Caco-2 (cell line): Measurements from ENCODE around the gene IL6. TPM values are rescaled to one million over a fixed set of nuclear protein-coding genes. Genes with fewer than 3 reads are reported as not detected.
"Not testable (repeated sequence)": the region's sequence is repeated elsewhere in the genome, so short reads cannot be mapped to it uniquely, and the experiment has no call there.

Experiments used
- BruUV-seq: library from RNA; stranded (reverse); fragments of 400-500 nt; replicated peaks from 2 replicates; lab custom pipeline; 2021; lab: Mats Ljungman, UMichigan
- CTCF ChIA-PET: fragments of 300-600 bp; sonication (Branson Sonifier 250); formaldehyde crosslinking; loops from one replicate; lab custom pipeline; 2022; ENCODE audit warnings: antibody characterized with exemption; lab: Charles Lee
- POLR2A ChIA-PET: fragments of 300-600 bp; sonication (Branson Sonifier 250); formaldehyde crosslinking; loops from one replicate; lab custom pipeline; 2022; ENCODE audit warnings: antibody characterized with exemption; lab: Charles Lee
- DNase-seq, 2 experiments: peaks; one replicate each; pipeline versions ENCODE4 v3.0.0 to v3.0.0-alpha.2; 2020 to 2022
- H3K27me3 ChIP-seq: replicated peaks from 2 replicates; pipeline ENCODE4 v1.6.0; 2011; ENCODE audit warnings: low read length; ENCODE audit not compliant: control insufficient read depth, insufficient read depth
- H3K36me3 ChIP-seq: 2 replicates; pipeline ENCODE4 v1.5.1; 2011; ENCODE audit warnings: low read length; ENCODE audit not compliant: control insufficient read depth, insufficient read depth
- H3K4me1 ChIP-seq: fragments of 250-450 bp; sonication (Bioruptor Pico); 2 replicates; pipeline ENCODE4 v1.5.1; 2020; ENCODE audit warnings: mild to moderate bottlenecking
- H3K4me3 ChIP-seq: 2 replicates; pipeline ENCODE4 v1.5.1; 2011; ENCODE audit warnings: low read depth, mild to moderate bottlenecking, control low read depth, low read length
- H3K9me3 ChIP-seq: fragments of 250-450 bp; sonication (Bioruptor Pico); 2 replicates; pipeline ENCODE4 v1.5.1; 2020; ENCODE audit warnings: mild to moderate bottlenecking, moderate library complexity
- H3K27ac Mint-ChIP-seq: one replicate; pipeline ENCODE4 v1.8.0; 2022; ENCODE audit warnings: mixed read lengths; ENCODE audit not compliant: unreplicated experiment
- H3K27me3 Mint-ChIP-seq: one replicate; pipeline ENCODE4 v1.8.0; 2022; ENCODE audit warnings: mixed read lengths; ENCODE audit not compliant: insufficient read depth, unreplicated experiment
- H3K36me3 Mint-ChIP-seq: one replicate; pipeline ENCODE4 v1.8.0; 2022; ENCODE audit warnings: mild to moderate bottlenecking, mixed read lengths; ENCODE audit not compliant: insufficient read depth, unreplicated experiment
- H3K4me1 Mint-ChIP-seq: one replicate; pipeline ENCODE4 v1.8.0; 2022; ENCODE audit warnings: low read depth, mixed read lengths; ENCODE audit not compliant: unreplicated experiment
- H3K4me3 Mint-ChIP-seq: one replicate; pipeline ENCODE4 v1.8.0; 2022; ENCODE audit warnings: mild to moderate bottlenecking, moderate library complexity, mixed read lengths; ENCODE audit not compliant: unreplicated experiment
- H3K9me3 Mint-ChIP-seq: one replicate; pipeline ENCODE4 v1.8.0; 2022; ENCODE audit warnings: mixed read lengths; ENCODE audit not compliant: unreplicated experiment
- CTCF ChIP-seq, 2 experiments: fragments of 200-600 bp in 1 of 2; IDR thresholded peaks; 1 replicate in 1 of 2; 2 replicates in 1 of 2; pipeline versions ENCODE4 v1.5.1 to v1.8.0; 2011 to 2022; ENCODE audit warnings: antibody characterized with exemption in 1 of 2, control low read depth in 1 of 2, inconsistent platforms in 1 of 2, low read depth in 1 of 2, low read length in 1 of 2, mild to moderate bottlenecking in 1 of 2, moderate library complexity in 1 of 2; ENCODE audit not compliant: insufficient read depth in 1 of 2, severe bottlenecking in 1 of 2, unreplicated experiment in 1 of 2
- intact Hi-C: fragments of 100-400 bp; cut with micrococcal nuclease; formaldehyde crosslinking; loops from one replicate; pipeline ENCODE4 v1.10.0; 2022; ENCODE audit not compliant: unreplicated experiment
- total RNA-seq: library from RNA; stranded (reverse); gene quantifications from 2 replicates; pipeline ENCODE4 v1.2.3, GENCODE V29; 2022

The IL6 gene
- total RNA-seq, 1 experiment from 2014 or later, result not detected

- no peaks in the 10 kb centered on the region for H3K27me3 ChIP-seq
- H3K9me3 ChIP-seq, result no peaks in the 10 kb centered on the region
- TF ChIP-seq CTCF (IDR thresholded peaks at IDR 0.05; ENCODE audit: insufficient read depth in 1 of 2, low read depth in 1 of 2, low read length in 1 of 2, severe bottlenecking in 1 of 2, unreplicated experiment in 1 of 2), result no peak
- Mint-ChIP-seq H3K4me3 (no peak overlapping the region), H3K27me3 (no peaks in the 10 kb centered on the region), H3K36me3 (peaks cover 5% of the 10 kb centered on the region), H3K4me1 (peaks cover 15% of the 10 kb centered on the region), H3K27ac (no peak overlapping the region), H3K9me3 (peaks cover 14% of the 10 kb centered on the region)
- ChIA-PET POLR2A (no interaction called here), CTCF (no interaction called here)
- H3K4me1 ChIP-seq, result 0 out of 2 replicates have a peak, but pooled peaks cover 5% of the 10 kb centered on the region
- H3K36me3 ChIP-seq, result no peaks in the 10 kb centered on the region
- no TSS peak for BruUV-seq
- DNase-seq, result no peak
- intact Hi-C loops, result no loop called here
- H3K4me3 ChIP-seq, result no peak overlapping the region
Measured at GRCh38 chr7:22700559-22701002, 26.4 kb upstream of the IL6 start.

- TF ChIP-seq CTCF (IDR thresholded peaks at IDR 0.05; ENCODE audit: insufficient read depth in 1 of 2, low read depth in 1 of 2, low read length in 1 of 2, severe bottlenecking in 1 of 2, unreplicated experiment in 1 of 2), result no peak
Measured at GRCh38 chr7:22702516-22702915, 24.5 kb upstream of the IL6 start.

GRCh38 chr7:22703107-22703855 is 23.7 kb upstream of the IL6 start:
- H3K27me3 ChIP-seq, H3K4me3 Mint-ChIP-seq, H3K27me3 Mint-ChIP-seq, intact Hi-C loops, H3K9me3 ChIP-seq, H3K27ac Mint-ChIP-seq, BruUV-seq, H3K4me3 ChIP-seq, DNase-seq, H3K4me1 Mint-ChIP-seq, CTCF ChIA-PET, H3K36me3 Mint-ChIP-seq, H3K36me3 ChIP-seq, POLR2A ChIA-PET, H3K4me1 ChIP-seq: not testable (repeated sequence)
- peaks cover 11% of the 10 kb centered on the region for H3K9me3 Mint-ChIP-seq

More at GRCh38 chr7:22702516-22702915, 24.5 kb upstream of the IL6 start:
- intact Hi-C loops, result no loop called here
- Mint-ChIP-seq H3K9me3 (peaks cover 14% of the 10 kb centered on the region), H3K36me3 (peaks cover 5% of the 10 kb centered on the region), H3K4me3 (no peak overlapping the region), H3K27me3 (no peaks in the 10 kb centered on the region), H3K4me1 (peaks cover 15% of the 10 kb centered on the region), H3K27ac (no peak overlapping the region)
- CTCF ChIA-PET, result no interaction called here
- Histone ChIP-seq H3K27me3 (no peaks in the 10 kb centered on the region), H3K36me3 (no peaks in the 10 kb centered on the region), H3K4me1 (no peaks in the 10 kb centered on the region), H3K4me3 (no peak overlapping the region), H3K9me3 (no peaks in the 10 kb centered on the region)
- POLR2A ChIA-PET, result no interaction called here
- DNase-seq, result no peak
- no TSS peak for BruUV-seq

GRCh38 chr7:22703978-22704610 is 22.9 kb upstream of the IL6 start:
- H3K9me3 ChIP-seq, H3K4me3 Mint-ChIP-seq, H3K4me1 ChIP-seq, H3K36me3 ChIP-seq, H3K27me3 ChIP-seq, H3K27ac Mint-ChIP-seq, intact Hi-C loops, H3K4me3 ChIP-seq, H3K9me3 Mint-ChIP-seq, CTCF ChIA-PET, POLR2A ChIA-PET, H3K27me3 Mint-ChIP-seq, H3K36me3 Mint-ChIP-seq, BruUV-seq, DNase-seq, H3K4me1 Mint-ChIP-seq: not testable (repeated sequence)

GRCh38 chr7:22704722-22705121 is 22.3 kb upstream of the IL6 start:
- H3K9me3 ChIP-seq, DNase-seq, H3K4me3 Mint-ChIP-seq, H3K4me1 ChIP-seq, H3K36me3 ChIP-seq, BruUV-seq, H3K36me3 Mint-ChIP-seq, POLR2A ChIA-PET, CTCF ChIA-PET, H3K4me1 Mint-ChIP-seq, H3K27me3 ChIP-seq, H3K9me3 Mint-ChIP-seq, H3K27me3 Mint-ChIP-seq, H3K27ac Mint-ChIP-seq, intact Hi-C loops, H3K4me3 ChIP-seq: not testable (repeated sequence)
